Effector memory CD8-positive, alpha-beta T cell (primary cell): ENCODE data around the gene SNRPA1.
"Not testable (repeated sequence)": the region's sequence is repeated elsewhere in the genome, so short reads cannot be mapped to it uniquely, and the experiment has no call there.

Source experiments
- ATAC-seq: fragments of 150-1000 bp; cut with Tn5 transposase; replicated peaks from 2 replicates; pipeline ENCODE4 v1.10.0; 2021; ENCODE audit warnings: mild to moderate bottlenecking, moderate library complexity
- DNase-seq, 3 experiments: peaks; one replicate each; pipeline ENCODE4 v3.0.0; 2021
- H3K27ac Mint-ChIP-seq, 2 donors: one replicate each; pipeline ENCODE4 v1.8.0; 2022; ENCODE audit warnings: mild to moderate bottlenecking in 2 of 2, mixed read lengths in 2 of 2, moderate library complexity in 2 of 2
- H3K27me3 Mint-ChIP-seq, 2 donors: one replicate each; pipeline ENCODE4 v1.8.0; 2022; ENCODE audit warnings: mixed read lengths in 2 of 2
- H3K36me3 Mint-ChIP-seq: one replicate; pipeline ENCODE4 v1.8.0; 2022; ENCODE audit warnings: mild to moderate bottlenecking, moderate library complexity, mixed read lengths; ENCODE audit not compliant: insufficient read depth
- H3K4me1 Mint-ChIP-seq, 2 donors: one replicate each; pipeline ENCODE4 v1.8.0; 2022; ENCODE audit warnings: low read depth in 2 of 2, mixed read lengths in 2 of 2
- H3K4me3 Mint-ChIP-seq, 2 donors: one replicate each; pipeline ENCODE4 v1.8.0; 2022; ENCODE audit warnings: mild to moderate bottlenecking in 2 of 2, mixed read lengths in 2 of 2, moderate library complexity in 2 of 2
- H3K9me3 Mint-ChIP-seq, 2 donors: one replicate each; pipeline ENCODE4 v1.8.0; 2022; ENCODE audit warnings: mixed read lengths in 2 of 2

The SNRPA1 gene

DNA sequence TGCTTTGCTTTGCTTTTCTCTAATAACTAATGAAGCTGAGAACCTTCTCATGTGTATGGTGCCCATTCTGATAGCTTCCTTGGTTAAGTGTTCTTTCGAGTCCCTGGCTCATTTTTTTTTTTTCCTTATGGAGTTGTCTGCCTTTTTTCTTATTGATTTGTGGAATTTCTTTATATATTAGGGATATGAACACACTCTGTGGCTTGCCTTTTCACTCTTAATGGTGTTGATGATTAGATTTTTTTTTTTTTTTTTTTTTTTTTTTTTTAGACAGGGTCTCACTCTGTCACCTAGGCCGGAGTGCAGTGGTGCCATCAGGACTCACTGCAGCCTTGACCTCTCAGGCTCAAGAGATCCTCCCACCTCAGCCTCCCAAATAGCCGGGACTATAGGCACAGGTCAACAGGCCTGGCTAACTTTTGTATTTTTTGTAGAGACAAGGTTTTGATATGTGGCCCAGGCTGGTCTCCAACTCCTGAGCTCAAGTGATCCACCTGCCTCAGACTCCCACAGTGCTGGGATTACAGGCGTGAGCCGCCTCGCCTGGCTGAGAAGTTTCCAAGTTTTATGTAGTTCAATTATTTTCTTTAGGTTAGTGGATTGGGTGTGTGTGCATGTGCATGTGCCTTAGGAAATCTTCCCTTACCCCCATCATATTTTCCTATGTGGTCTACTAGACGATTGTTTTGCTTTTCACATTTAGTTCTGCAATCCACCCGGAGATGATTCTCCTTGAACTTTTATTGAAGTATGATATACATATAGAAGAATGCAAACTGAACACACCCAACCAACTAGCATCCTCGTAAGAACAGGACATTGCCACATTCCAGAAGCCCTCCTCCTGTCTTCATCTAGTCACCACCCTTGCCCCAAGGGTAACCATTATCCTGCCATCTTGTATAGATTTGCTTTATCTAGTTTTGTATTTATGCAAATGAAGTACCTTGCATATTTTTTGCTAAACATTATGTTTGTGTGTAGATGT, 1.7 kb upstream of the SNRPA1 start:
- DNase-seq, result no peak
- Mint-ChIP-seq H3K4me3 (peak overlapping the region in 1 of 2 donors; percentile 95), H3K27me3 (no peaks in the 10 kb centered on the region), H3K9me3 (no peaks in the 10 kb centered on the region), H3K36me3 (peaks cover 35% of the 10 kb centered on the region), H3K4me1 (peaks cover 14 to 31% of the 10 kb centered on the region in 2 donors), H3K27ac (peak overlapping the region; percentile 26 to 96)
- no peak for ATAC-seq

- no peak for DNase-seq
- peaks cover 46% of the 10 kb centered on the region for H3K36me3 Mint-ChIP-seq
- H3K9me3 Mint-ChIP-seq, result no peaks in the 10 kb centered on the region
- ATAC-seq, result no peak
- H3K27me3 Mint-ChIP-seq, result no peaks in the 10 kb centered on the region
- H3K4me3 Mint-ChIP-seq, result peak overlapping the region; percentile 94 to 95
- peaks cover 14 to 35% of the 10 kb centered on the region in 2 donors for H3K4me1 Mint-ChIP-seq
- peak overlapping the region; percentile 96 for H3K27ac Mint-ChIP-seq
These were observed 636 bp upstream of the SNRPA1 start for GRCh38 chr15:101295607-101296161.

GRCh38 chr15:101293122-101293521, 1.9 kb downstream of the SNRPA1 start:
- Mint-ChIP-seq H3K27me3 (no peaks in the 10 kb centered on the region), H3K9me3 (no peaks in the 10 kb centered on the region), H3K27ac (peak overlapping the region; percentile 96), H3K4me3 (peak overlapping the region; percentile 94 to 95), H3K36me3 (peaks cover 71% of the 10 kb centered on the region), H3K4me1 (peaks cover 22 to 55% of the 10 kb centered on the region in 2 donors)
- DNase-seq (no peak), ATAC-seq (no peak)

GRCh38 chr15:101288905-101289513, 6.0 kb downstream of the SNRPA1 start:
- ATAC-seq (peak; percentile 78), DNase-seq (peak; percentile 26 to 45 (median 35))
- Mint-ChIP-seq H3K9me3 (no peaks in the 10 kb centered on the region), H3K4me3 (no peak overlapping the region), H3K36me3 (peaks cover 87% of the 10 kb centered on the region), H3K27me3 (no peaks in the 10 kb centered on the region), H3K4me1 (peaks cover 17 to 37% of the 10 kb centered on the region in 2 donors), H3K27ac (peak overlapping the region in 1 of 2 donors; percentile 39)

DNA sequence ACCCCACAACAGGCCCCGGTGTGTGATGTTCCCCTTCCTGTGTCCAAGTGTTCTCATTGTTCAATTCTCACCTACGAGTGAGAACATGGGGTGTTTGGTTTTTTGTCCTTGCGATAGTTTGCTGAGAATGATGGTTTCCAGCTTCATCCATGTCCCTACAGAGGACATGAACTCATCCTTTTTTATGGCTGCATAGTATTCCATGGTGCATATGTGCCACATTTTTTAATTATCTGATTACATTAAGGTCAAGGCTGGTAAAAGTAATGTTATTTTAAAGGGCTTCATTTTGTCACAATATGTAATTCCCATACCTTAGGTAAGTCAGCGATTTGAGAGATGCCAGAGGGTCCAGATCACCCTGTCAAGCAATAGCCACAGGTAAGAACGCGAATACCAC, 7.7 kb downstream of the SNRPA1 start:
- DNase-seq, H3K27me3 Mint-ChIP-seq, ATAC-seq, H3K27ac Mint-ChIP-seq, H3K9me3 Mint-ChIP-seq, H3K4me3 Mint-ChIP-seq: not testable (repeated sequence)
- H3K4me1 Mint-ChIP-seq, result peaks cover 8 to 24% of the 10 kb centered on the region in 2 donors
- peaks cover 96% of the 10 kb centered on the region for H3K36me3 Mint-ChIP-seq

DNA sequence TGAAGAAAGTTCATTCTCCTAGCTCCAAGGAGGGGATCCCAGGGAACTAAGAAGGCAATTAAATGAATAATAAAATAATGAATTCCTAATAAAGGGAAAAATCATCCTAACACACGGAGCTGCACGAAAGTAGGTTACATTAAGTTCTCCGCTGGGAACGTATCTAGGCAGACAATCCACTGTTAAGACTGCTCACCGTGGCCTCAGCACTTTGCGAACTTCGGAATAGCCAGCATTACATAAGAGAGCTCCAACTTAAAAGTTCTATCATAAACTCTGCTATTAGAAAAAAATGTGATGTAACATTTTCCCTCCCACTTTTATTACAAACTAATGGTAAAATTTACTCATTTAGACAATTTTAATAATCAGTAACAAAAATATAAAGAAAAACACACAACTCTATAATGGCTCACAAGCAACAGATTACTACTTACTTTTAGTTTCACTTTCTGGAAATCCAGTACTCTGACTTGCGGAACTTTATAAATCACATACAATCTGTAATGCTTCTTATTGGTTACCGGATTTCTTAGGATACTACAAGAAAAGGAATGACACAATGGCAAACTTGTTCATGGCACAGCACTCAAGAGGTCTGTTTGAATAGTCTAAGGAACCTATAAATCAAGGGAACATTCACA, 8.5 kb downstream of the SNRPA1 start:
- Mint-ChIP-seq H3K9me3 (no peaks in the 10 kb centered on the region), H3K4me1 (peaks cover 8 to 24% of the 10 kb centered on the region in 2 donors), H3K4me3 (no peak overlapping the region), H3K27ac (no peak overlapping the region), H3K27me3 (no peaks in the 10 kb centered on the region), H3K36me3 (peaks cover 96% of the 10 kb centered on the region)
- DNase-seq (no peak), ATAC-seq (no peak)

DNA sequence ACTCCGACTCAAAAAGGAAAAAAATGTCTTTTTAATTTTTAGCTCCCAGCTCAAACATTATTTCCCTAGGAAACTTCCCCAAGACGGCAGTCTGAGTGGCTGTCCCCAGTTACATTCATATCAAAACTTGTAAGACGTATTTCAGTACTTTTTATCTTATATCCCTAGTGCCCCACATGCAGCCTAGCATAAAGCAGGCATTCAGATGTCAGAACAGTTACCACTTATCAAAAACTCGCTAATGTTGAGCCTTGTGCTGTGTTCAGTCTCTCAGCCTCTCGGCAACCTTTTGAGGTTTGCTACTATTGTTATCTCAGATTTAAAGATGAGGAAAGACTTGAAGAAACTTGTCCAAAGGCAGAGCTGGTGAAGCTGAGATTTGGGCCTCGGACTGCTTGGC, 11.1 kb downstream of the SNRPA1 start:
- H3K27me3 Mint-ChIP-seq, result no peaks in the 10 kb centered on the region
- peaks cover 6% of the 10 kb centered on the region in 2 donors for H3K4me1 Mint-ChIP-seq
- DNase-seq, result no peak
- H3K27ac Mint-ChIP-seq, result no peak overlapping the region
- H3K36me3 Mint-ChIP-seq, result peaks cover 91% of the 10 kb centered on the region
- no peak for ATAC-seq
- H3K4me3 Mint-ChIP-seq, result no peak overlapping the region
- no peaks in the 10 kb centered on the region for H3K9me3 Mint-ChIP-seq

- Mint-ChIP-seq H3K4me3 (no peak overlapping the region), H3K27ac (peak overlapping the region in 1 of 2 donors; percentile 38), H3K4me1 (peaks cover 7 to 12% of the 10 kb centered on the region in 2 donors), H3K9me3 (no peaks in the 10 kb centered on the region), H3K27me3 (no peaks in the 10 kb centered on the region), H3K36me3 (peaks cover 79% of the 10 kb centered on the region)
- no peak for DNase-seq
- no peak for ATAC-seq
These were observed 15.0 kb downstream of the SNRPA1 start for GRCh38 chr15:101280007-101280406.

DNA sequence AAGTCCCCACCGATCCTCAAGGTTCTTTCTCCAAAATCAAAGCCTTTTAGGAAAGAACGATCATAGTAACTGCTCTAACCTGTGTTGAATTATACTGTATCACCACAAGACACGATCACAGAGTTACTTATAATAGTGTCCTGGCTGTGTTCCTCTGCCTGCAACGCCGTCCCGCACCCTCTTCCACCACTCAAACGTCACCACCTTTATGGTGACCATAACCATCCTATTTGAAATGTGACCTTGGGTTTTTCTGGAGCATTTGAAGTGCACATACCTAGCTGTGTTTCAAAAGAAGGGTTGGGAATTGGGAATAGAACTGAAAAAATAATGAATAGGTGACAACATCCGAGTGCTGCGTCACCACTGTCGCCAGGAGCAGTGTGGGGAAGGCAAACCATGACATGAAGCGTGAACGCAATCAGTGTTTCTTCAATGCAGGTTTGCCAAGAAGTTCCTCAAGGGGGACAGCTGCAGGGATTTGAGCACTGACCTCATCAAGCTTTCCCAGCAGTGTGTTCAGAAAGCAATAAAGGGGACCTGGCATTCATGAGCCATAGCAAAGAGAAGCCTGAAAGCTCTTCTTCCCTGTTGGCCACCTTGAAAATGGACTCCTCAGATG, 17.0 kb downstream of the SNRPA1 start:
- Mint-ChIP-seq H3K27ac (peak overlapping the region; percentile 94 to 97), H3K27me3 (no peaks in the 10 kb centered on the region), H3K36me3 (peaks cover 79% of the 10 kb centered on the region), H3K4me3 (peak overlapping the region; percentile 96), H3K9me3 (no peaks in the 10 kb centered on the region), H3K4me1 (peaks cover 13 to 19% of the 10 kb centered on the region in 2 donors)
- ATAC-seq (no peak), DNase-seq (no peak)

GRCh38 chr15:101277038-101277822, 17.8 kb downstream of the SNRPA1 start, which contains the start of gene SELENOS:
SELENOS (minus strand) TSS chr15:101277485; CDS start chr15:101277417, 68 bp downstream.
- H3K4me3 Mint-ChIP-seq, result peak within 1 kb of the TSS; percentile 96
- peak; percentile 93 for ATAC-seq
- peak within 1 kb of the TSS; percentile 94 to 97 for H3K27ac Mint-ChIP-seq
- no peaks in the 10 kb centered on the region for H3K27me3 Mint-ChIP-seq
- H3K36me3 Mint-ChIP-seq, result peaks cover 79% of the 10 kb centered on the region
- peak; percentile 80 to 85 (median 82) for DNase-seq
- H3K9me3 Mint-ChIP-seq, result no peaks in the 10 kb centered on the region
- peaks cover 13 to 19% of the 10 kb centered on the region in 2 donors for H3K4me1 Mint-ChIP-seq

DNA sequence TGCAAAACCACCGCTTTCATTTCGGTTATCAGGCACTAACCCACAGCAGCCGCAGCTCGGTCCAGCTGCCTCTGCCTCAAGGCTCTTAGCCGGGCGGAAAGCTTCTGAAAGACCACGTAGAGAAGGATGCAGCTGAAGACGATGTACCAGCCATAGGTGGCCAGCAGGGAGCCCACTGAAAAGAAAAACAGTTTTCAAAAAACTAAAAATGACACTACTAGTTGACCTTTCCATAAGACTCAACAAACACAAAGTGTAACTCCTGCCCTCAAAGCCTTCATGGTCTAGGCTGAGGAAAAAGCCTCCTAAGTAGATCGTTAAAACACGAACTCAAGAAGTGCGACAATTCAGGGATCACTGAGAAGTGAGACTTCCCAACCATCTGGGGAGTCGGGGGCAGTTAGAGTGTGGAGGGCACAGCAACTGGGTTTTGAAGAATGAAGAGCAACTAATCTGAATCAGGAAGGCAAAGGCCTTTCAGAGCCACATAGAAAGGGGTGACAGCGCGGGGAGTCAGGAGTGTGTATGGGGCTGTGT, 18.5 kb downstream of the SNRPA1 start:
- ATAC-seq, result peak; percentile 53
- no peaks in the 10 kb centered on the region for H3K27me3 Mint-ChIP-seq
- DNase-seq, result peak in 2 of 3 experiments; percentile 7 to 31
- H3K4me3 Mint-ChIP-seq, result peak overlapping the region; percentile 96
- H3K9me3 Mint-ChIP-seq, result no peaks in the 10 kb centered on the region
- peaks cover 79% of the 10 kb centered on the region for H3K36me3 Mint-ChIP-seq
- H3K4me1 Mint-ChIP-seq, result peaks cover 13 to 19% of the 10 kb centered on the region in 2 donors
- H3K27ac Mint-ChIP-seq, result peak overlapping the region; percentile 94 to 97

GRCh38 chr15:101275018-101275417, 20.0 kb downstream of the SNRPA1 start:
- Mint-ChIP-seq H3K4me1 (peaks cover 13 to 19% of the 10 kb centered on the region in 2 donors), H3K36me3 (peaks cover 79% of the 10 kb centered on the region), H3K27ac (peak overlapping the region; percentile 75 to 78), H3K27me3 (no peaks in the 10 kb centered on the region), H3K9me3 (no peaks in the 10 kb centered on the region), H3K4me3 (no peak overlapping the region)
- DNase-seq (no peak), ATAC-seq (no peak)
